ENCODE results near the gene LLGL2.

The LLGL2 gene

DNA sequence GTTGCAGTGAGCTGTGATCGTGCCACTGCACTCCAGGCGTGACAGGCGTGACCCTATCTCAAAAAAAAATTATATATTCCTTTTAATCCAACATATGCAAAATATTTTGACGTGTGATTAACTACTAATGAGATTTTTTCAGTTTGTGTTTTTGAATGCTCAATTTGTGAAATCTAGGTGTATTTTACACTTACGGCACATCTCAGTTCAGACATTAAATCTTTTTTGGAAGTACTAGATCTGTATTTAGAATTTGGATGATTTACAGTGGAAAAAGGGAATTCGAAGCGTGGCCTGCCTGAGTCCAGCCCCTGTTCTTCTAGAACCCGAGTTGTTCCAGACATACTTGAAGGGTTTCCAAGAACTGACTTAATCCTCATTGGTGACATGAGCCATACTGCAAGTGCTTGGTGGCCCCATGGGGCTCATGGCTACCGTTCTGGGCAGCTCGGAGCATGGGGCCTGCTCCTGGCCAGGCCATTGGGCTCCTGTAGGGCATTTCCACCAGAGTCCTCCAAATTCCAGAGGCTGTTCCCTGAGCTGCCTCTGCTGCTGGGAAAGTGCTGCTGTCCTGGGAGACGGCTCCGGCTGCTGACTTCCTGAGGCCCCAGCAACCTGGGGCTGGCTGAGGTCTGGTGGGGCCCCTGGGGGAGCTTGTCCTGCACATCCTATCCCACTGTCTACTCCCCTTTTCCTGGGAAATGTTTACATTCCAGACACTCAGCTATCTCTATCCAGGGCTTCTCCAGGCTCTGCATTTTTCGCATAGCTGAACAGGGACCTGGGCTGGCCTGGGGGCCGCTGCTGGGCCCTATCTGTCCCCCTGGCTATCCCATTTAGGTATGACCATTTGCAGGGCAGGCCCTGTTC is 27.2 kb downstream of the LLGL2 start:
- no peak for DNase-seq (ENCODE audit: low read depth)

DNA sequence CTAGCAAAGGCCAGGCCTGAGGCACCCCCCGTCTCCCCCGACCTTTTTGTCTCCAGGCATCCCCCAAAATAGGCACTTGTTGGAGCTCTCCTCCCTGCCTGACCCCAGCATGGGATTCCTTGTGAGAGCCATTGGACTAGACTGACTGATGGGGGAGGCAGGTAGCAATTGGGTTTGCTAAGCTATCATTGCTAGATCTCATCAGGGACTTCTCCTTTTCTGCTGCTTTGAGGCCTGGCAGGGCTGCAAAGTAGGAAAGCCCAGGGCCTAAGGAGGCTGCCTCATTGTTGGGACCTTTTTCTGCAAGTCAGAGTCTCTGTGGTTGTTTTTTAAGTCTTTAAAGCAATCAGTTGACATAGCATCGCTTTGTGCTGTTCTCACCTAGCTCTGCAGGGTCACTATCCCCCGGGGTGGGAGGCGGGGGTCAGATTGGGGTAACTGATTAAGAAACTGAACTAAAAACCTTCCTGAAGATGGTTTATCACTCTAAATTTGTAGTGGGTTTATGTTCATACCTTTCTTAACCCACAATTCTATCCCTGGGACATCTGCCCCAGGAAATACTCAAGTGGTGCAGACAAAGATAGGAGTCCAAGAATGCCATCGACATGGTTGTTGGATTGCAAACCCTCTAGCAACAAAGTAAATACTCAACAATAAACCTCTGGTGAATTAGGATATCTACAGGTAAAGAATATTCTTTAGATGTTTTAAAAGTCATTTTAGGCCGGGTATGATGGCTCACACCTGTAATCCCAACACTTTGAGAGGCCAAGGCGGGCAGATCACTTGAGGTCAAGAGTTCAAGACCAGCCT is 28.0 kb downstream of the LLGL2 start:
- no peak for DNase-seq (ENCODE audit: low read depth)

DNA sequence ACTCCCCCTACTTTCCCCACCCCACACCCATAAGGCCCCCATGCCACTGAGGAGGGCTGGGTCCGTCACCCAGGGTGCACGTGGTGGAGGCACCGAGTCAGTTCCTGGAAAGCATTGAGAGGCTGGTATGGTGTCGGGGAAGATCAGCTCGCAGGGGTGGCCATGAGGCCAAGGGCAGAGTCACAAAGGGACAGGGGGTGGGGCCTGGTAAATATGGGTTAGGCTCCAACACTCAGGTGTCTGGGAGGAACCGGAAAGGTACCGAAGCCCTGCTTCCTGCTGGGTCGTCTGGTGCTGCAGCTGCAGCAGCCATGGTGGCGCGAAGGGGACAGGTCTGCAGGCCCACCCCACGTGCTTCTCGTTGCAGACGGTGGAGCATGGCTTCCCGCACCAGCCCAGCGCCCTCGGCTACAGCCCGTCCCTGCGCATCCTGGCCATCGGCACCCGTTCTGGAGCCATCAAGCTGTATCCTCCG is 30.2 kb downstream of the LLGL2 start:
- DNase-seq (ENCODE audit: low read depth): no peak

DNA sequence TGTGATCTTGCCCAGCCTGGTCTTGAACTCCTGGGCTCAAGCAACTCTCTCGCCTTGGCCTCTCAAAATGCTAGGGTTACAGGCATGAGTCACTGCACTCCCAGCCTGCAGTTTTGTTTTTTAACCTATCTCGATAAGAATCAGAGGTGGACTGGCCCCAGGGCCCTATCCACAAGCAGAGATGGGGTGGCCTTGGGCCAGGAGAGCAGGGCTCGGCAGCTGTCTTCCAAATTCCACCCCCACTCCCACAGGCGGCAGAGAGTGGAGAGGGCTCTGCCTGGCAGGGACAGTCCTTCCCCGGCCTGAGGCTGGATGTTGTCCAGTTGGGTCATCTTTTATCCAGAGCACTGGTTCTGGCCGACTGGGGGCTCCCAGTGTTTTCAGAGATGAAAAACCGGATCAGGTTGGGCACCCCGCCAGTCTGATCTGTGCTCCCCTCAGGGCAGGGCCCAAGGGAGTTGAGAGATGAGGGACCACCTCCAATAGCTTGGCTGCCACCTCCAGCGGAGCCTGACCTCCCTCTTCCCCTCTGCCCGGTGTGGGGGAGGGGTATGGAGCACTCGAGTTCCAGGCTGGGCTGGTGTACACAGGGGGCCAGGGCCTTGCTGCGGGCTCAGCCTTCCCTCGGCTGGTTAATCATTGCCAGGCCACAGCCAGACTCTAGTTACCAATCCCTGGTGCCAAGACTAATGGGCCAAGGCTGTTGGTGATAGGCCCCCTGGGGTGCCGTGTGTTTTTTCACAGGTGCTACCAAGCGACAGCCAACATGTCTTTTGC is 31.8 kb downstream of the LLGL2 start:
- no peak for DNase-seq (ENCODE audit: low read depth)

DNA sequence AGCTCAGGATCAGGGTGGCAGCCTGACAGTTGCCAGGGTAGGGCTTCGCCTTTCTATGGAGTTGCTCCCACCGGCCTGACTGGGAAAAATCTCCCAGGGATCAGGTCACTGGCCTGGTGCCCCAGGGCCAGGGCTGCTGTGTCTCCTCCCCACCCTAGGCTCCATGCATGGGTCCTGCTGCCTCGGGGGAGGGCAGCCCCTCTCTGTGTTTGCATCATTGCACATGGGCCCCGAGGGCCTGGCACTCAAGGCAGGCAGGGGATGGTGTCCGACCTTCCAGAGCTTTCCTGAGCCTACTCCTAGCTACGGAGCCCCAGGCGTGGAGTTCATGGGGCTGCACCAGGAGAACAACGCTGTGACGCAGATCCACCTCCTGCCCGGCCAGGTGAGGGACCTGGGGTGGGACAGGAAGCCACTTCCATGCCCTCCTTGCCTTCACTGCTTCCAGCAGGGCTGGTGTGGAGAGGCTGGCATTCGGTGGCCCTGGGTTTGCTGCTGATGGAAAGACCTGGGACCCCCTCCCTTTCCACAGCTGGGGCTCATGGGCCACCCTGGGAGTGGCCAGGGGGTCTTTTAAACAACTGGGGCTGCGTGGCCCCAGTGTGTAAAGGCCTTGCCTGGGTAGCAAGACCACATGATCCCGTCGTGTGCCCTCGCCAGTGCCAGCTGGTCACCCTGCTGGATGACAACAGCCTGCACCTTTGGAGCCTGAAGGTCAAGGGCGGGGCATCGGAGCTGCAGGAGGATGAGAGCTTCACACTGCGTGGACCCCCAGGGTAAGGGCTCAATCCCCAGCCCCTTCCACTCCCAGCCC is 32.6 kb downstream of the LLGL2 start:
- DNase-seq (ENCODE audit: low read depth): no peak

DNA sequence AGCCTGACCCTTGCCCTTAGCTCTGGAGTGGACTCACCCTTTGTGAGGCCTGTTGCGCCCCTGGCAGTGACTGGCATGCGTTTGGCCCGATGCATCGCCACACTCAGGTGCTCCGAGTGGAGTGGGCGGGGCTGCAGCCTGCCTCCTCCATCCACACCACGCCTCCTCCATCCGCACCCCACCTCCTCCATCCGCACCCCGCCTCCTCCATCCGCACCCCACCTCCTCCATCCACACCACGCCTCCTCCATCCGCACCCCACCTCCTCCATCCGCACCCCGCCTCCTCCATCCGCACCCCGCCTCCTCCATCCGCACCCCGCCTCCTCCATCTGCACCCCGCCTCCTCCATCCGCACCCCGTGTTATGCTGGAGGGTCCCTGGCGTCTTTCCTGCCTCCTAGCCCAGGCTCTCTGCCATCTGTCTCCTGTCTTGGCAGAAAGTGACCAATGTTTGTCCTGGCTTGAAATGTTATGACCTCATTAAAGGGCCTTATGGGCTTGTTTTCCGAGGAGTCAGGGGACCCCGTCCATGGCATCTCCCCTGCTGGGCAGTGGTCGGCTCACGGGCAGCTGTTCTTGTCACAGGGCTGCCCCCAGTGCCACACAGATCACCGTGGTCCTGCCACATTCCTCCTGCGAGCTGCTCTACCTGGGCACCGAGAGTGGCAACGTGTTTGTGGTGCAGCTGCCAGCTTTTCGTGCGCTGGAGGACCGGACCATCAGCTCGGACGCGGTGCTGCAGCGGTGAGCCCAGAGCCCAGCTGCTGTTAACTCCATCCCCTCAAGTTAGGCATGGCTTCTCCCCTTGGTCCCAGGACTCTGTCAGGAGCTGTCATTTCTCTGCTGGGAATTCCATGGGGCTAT is 33.4 kb downstream of the LLGL2 start:
- no peak for DNase-seq (ENCODE audit: low read depth)

DNA sequence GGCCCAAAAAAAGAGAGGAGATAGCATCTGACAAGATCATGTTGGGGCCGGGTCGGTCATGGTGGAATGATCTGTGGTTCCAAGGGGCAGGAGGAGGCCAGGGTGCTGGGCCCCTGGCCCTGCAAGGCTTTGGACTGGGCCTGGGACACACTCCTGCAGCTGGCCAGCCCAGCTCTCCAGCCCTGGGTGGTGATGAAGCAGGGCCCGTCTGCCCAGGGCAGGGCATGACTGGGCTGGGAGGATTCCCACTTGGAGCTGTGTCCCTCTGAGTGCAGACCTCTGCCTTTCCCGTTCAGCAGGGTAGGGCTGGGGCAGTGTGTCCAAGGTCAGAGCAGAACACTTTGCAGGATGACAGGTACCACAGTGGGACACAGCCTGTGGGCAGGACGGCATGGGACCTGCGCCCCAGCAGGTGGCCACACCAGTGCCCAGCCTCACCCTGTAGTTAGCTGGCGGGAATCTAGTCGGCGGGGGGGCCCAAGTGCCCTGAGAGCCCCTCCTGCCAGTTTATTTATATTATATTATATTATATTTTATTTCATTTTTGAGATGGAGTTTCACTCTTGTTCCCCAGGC is 34.5 kb downstream of the LLGL2 start:
- DNase-seq (ENCODE audit: low read depth): no peak

DNA sequence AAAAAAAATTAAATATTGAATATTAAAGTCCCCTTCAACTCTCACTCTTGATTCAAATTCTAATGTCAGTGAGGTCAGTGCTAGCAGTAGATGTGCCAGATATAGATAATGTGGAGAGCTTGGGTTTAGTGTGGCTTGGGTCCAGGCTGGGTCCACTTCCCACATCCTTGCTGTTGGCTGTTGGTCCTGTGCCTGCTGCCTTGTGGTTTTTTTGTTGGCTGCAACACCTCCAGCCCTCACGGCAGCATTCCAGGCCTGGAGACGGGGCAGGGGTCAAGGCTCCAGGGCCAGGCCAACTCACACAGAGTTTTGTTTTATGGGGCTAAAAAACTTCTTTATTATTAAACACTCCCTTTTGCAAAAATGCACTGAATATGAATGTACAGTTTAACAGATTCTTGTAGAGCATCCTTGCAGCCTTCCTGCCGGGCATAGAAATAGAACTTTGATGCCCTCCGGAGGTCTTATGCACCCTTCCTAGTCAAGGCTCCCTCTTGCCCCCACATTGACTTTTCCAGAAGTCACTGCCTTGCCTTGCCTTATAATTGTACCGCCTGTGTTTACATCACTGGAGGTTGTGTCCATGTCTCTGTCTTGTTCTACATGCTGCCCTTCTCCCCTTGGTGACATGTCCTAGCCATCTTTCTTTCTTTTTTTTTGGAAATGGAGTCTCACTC is 36.6 kb downstream of the LLGL2 start:
- no peak for DNase-seq (ENCODE audit: low read depth)

DNA sequence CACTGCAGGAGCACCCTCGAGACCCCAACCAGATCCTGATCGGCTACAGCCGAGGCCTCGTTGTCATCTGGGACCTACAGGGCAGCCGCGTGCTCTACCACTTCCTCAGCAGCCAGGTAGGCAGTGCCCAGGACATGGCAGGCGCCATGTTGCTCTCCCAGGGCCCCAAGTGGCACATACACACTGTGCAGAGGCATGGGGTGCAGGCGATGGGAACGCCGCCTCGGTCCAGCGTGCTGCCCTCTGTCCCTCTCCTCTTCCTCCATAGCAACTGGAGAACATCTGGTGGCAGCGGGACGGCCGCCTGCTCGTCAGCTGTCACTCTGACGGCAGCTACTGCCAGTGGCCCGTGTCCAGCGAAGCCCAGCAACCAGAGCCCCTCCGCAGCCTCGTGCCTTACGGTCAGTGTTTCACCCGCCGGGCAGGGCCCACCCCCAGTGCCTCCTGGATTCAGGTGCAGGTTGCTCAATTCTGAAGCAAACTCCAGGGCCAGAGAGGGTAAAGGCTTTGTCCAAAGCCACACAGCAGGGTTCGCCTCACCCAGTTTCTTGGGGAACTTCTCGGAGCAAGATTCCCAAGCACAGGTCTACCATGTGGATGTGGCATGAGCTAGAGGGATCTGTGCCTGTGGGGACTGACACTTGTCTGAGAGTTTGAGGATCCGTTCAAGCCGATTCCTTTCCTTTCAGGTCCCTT is 37.7 kb downstream of the LLGL2 start:
- DNase-seq (ENCODE audit: low read depth): no peak

DNA sequence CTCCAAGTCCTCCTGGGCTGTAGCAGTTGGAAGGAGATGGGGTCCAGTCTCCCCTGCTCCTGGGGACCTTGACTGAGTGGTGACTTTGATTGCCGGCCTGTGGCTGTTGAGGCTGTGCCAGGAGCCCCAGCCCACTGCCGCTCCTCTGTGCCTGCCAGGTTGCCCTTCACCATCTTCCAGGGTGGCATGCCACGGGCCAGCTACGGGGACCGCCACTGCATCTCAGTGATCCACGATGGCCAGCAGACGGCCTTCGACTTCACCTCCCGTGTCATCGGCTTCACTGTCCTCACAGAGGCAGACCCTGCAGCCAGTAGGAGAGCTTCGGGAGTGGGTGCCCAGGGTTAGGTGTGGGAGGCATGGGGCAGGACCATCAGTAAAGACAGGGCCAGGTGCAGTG is 38.7 kb downstream of the LLGL2 start:
- DNase-seq (ENCODE audit: low read depth): no peak

DNA sequence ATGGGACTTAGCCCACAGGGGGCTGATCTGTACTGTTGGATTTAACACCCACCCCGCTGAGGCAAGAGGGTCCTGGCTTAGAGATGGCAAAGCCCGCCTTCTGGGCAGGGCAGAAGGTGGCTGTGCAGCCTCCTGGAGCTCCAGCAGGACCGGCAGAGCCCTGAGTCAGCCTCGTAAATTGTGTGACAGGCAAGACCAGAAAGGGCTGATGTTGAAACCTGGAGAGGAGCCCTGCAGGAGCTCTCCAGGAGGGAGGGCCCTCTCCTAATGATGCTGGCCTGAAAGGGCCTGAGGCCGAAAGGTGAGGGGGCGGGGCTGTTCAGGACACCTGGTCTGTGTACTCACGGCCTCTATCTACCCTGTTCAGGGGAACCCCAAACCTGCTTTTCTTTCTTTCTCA is 39.6 kb downstream of the LLGL2 start:
- no peak for DNase-seq (ENCODE audit: low read depth)

DNA sequence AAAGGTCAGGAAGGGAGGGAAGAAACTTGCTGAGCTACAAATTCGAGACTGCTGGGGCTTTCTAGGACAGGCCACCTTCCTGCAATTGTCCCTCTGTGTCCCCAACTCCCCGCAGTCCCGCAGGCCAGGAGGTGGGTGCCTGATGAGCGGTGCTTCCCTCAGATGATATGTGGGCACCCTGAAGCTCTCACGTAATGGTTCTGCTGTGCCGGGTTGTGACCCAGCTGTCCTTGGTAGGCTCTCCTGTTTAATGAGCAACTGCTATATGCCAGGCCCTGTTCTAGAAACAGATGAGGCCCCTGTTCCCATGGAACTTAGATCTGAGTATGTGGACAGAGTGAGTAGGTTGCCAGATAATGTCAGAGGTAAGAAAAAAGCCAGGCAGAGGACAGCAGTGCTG is 40.1 kb downstream of the LLGL2 start:
- DNase-seq (ENCODE audit: low read depth): no peak

DNA sequence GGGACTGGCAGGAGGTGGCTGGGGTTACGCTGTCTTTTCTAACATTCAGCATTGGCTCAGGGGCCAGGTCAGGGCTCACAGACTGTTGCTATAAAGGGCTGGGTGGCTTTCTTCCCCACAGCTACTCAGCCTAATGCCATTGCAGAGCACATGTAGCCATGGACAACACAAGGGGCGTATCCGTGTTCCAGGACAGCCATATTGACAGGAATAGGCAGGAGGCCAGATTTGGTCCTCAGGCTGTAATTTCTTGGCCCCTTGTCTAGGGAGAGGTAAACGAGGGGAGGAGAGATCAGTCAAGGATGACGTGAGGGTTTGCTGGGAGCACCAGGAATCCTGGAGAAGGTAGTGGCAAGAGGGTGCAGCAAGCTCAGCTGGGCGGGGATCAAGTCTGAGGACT is 40.9 kb downstream of the LLGL2 start:
- DNase-seq (ENCODE audit: low read depth): no peak

DNA sequence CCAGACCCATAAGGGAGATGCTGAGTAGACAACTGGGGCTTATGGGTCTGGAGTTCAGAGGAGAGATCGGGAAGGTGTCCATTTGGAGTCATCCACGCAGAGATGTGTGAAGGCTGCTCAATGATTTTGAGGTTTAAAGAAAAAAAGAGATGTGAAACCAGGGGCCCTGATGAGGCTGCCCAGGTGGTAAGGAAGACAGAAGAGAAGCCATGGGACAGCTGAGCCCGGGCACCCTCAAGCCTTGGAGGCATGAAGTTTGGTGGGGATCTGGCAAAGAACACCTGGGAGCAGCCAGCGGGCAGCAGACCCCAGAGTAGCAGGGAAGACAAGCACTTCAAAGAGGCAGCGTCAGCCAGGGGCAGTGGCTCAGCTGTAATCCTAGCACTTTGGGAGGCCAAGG is 41.3 kb downstream of the LLGL2 start:
- DNase-seq (ENCODE audit: low read depth): no peak

DNA sequence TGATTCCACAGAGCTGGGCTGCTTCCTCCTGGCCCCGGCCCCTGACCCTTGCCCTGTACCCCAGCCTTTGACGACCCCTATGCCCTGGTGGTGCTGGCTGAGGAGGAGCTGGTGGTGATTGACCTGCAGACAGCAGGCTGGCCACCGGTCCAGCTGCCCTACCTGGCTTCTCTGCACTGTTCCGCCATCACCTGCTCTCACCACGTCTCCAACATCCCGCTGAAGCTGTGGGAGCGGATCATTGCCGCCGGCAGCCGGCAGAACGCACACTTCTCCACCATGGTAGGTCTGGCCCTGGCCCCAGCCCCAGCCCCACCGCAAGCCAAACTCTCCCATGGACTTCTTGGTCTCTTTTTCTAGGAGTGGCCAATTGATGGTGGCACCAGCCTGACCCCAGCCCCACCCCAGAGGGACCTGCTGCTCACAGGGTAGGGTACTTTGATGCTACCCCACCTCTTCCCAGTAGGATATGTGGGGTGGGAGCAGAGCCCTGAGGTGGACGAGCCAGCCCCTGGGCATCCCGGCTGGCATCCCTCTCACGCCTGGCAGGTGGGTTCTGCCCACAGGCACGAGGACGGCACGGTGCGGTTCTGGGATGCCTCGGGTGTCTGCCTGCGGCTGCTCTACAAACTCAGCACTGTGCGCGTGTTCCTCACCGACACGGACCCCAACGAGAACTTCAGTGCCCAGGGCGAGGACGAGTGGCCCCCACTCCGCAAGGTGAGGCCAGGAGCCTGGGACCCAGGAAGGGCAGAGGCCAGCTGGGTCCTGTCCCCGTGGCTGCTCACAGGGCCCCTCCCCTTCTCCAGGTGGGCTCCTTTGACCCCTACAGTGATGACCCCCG is 43.1 kb downstream of the LLGL2 start:
- DNase-seq (ENCODE audit: low read depth): no peak

DNA sequence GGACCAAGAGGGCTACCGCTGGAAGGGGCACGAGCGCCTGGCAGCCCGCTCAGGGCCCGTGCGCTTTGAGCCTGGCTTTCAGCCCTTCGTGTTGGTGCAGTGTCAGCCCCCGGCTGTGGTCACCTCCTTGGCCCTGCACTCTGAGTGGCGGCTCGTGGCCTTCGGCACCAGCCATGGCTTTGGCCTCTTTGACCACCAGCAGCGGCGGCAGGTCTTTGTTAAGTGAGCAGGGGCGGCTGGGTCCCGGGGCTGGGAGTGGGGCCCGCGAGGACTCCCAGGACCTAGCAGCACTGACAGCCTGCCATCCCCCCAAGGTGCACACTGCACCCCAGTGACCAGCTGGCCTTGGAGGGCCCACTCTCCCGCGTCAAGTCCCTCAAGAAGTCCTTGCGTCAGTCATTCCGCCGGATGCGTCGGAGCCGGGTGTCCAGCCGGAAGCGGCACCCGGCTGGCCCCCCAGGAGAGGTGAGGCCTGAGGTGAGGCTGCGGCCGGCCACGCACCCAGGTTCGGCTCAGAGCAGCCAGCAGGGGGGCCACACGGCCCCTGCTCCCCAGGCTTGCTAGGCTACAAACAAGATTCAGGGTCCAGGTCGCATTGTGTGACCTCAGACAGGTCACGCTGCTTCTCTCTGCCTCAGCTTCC is 44.7 kb downstream of the LLGL2 start:
- no peak for DNase-seq (ENCODE audit: low read depth)

DNA sequence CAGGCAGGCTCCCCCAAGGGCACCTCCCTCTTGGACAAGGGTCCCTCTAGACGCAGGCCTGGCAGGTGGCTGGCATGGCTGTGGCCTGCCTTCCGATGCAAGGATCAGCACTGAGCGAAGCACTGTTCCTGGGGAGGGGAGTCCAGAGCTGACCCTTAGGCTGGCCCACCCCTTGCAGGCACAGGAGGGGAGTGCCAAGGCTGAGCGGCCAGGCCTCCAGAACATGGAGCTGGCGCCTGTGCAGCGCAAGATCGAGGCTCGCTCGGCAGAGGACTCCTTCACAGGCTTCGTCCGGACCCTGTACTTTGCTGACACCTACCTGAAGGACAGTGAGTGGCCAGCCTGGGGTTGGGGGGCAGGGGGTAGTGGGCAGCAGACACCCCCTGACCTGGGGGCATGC is 45.3 kb downstream of the LLGL2 start:
- DNase-seq (ENCODE audit: low read depth): no peak
